Right cardiac atrium (tissue), 5 donors: Measurements from ENCODE around the gene TSC2. TPM values are rescaled to one million over a fixed set of nuclear protein-coding genes. Genes with fewer than 3 reads are reported as not detected.

Source experiments
- ATAC-seq, 2 donors: fragments of 200-7000 bp; cut with Tn5 transposase; one replicate each; pipeline versions ENCODE4 v1.8.0 to v1.9.1; 2020; ENCODE audit warnings: moderate library complexity in 2 of 2, mild to moderate bottlenecking in 1 of 2
- DNase-seq, 3 donors: peaks; one replicate each; pipeline ENCODE4 v3.0.0-alpha.2; 2020
- H3K27ac ChIP-seq: one replicate; pipeline ENCODE4 v1.5.1; 2013; ENCODE audit warnings: mild to moderate bottlenecking, low read length, control low read depth, moderate library complexity
- H3K27me3 ChIP-seq: one replicate; pipeline ENCODE4 v1.6.1; 2013; ENCODE audit not compliant: control insufficient read depth, insufficient read depth
- H3K4me1 ChIP-seq: one replicate; pipeline ENCODE4 v1.6.1; 2013; ENCODE audit warnings: low read length; ENCODE audit not compliant: control insufficient read depth, insufficient read depth
- H3K4me3 ChIP-seq: one replicate; pipeline ENCODE4 v1.5.1; 2013; ENCODE audit warnings: low read length, control low read depth
- H3K9me3 ChIP-seq: one replicate; pipeline ENCODE4 v1.6.1; 2013; ENCODE audit warnings: low read length; ENCODE audit not compliant: control insufficient read depth
- WGBS: extraction: QIAGEN DNeasy Blood & Tissue Kit; methylation state at CpG from one replicate; pipeline ENCODE4 v1.1.7; 2013; 5-methylcytosine and 5-hydroxymethylcytosine counted together
- intact Hi-C, 4 donors: fragments of 100-400 bp; cut with DNase I; formaldehyde crosslinking; loops; one replicate each; pipeline versions ENCODE4 v1.11.0 to v1.14.0; 2022 to 2023
- polyA plus RNA-seq: library from polyadenylated mRNA; stranded (reverse); fragments of 200-250 nt; gene quantifications from one replicate; pipeline ENCODE4 v1.2.3, GENCODE V29; 2013
- total RNA-seq, 4 donors: library from RNA; stranded (reverse); fragmentation: NEBNext Ultra II Directional; extraction: Animal tissue kit (Norgen Biotek cat#: 25700); gene quantifications; one replicate each; pipeline ENCODE4 v1.2.1, GENCODE V29; 2021
- donor health status: healthy with polysubstance abuse.
- donor health status: DM: no; HTN: yes; CAD: no.
- donor health status: DM: no; HTN: no; CAD: no.
- donor health status: DM: no; HTN: yes; CAD: no; lungs with severe emphysema.
- donor health status: DM: yes; HTN: yes; CAD: no.

TSC2 gene
- total and polyA plus RNA-seq, 5 donors: 34.7 to 72.4 (median 68.1) TPM

DNA sequence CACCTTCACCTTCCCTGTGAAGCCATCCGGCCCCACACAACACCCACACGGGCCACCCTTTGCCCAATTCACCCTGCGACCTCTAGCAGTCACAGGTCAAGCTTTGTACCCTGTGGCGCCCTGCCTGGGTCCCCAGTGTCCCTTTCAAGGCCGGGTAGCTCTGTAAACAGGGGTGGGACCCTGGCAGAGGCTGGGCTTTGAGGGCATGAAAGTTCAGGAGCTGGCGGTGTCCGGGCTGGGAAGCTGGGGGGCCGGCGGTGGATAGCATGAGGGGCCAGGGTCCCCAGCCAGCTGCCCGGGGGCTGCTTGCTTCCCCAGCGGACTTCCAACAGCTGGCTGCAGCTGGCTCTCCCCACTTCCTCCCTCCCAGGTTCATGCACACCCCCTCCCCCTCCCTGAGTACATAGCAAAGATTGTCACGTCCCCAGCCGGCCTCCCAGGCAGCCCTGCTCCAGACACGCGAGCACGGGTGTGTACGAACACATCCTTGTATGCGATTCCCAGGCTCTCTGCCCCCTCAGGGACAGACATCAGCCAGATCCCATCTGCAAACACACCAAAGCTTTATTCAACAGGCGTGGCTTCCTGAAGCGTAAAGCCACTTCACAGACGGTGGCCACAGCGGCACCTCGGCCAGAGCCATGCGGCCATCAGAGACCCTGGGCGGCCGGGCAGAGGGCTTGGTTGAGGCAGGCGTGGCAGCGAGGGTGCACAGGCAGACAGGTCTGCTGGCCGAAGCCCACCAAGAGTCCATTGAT is 8.3 kb upstream of the TSC2 start:
- intact Hi-C loops: no loop called here
- H3K4me3 ChIP-seq: no peak overlapping the region
- DNase-seq: peak; percentile 86 to 95 (median 94)
- WGBS: 38% methylated on average over 29 of the region's 29 CpGs
- peak overlapping the region; percentile 76 for H3K27ac ChIP-seq
- peaks cover 12% of the 10 kb centered on the region for H3K4me1 ChIP-seq
- ATAC-seq: peak; percentile 43 to 54
- H3K27me3 ChIP-seq: no peaks in the 10 kb centered on the region
- H3K9me3 ChIP-seq: no peaks in the 10 kb centered on the region

- Histone ChIP-seq H3K27me3 (no peaks in the 10 kb centered on the region), H3K4me1 (peaks cover 12% of the 10 kb centered on the region), H3K27ac (peak overlapping the region; percentile 76), H3K4me3 (no peak overlapping the region), H3K9me3 (no peaks in the 10 kb centered on the region)
- DNase-seq: peak; percentile 55 to 77 (median 76)
- 62% methylated on average over 24 of the region's 24 CpGs for WGBS
- intact Hi-C loops: no loop called here
- ATAC-seq: peak; percentile 0
Observed at GRCh38 chr16:2040041-2040786, 7.6 kb upstream of the TSC2 start.

DNA sequence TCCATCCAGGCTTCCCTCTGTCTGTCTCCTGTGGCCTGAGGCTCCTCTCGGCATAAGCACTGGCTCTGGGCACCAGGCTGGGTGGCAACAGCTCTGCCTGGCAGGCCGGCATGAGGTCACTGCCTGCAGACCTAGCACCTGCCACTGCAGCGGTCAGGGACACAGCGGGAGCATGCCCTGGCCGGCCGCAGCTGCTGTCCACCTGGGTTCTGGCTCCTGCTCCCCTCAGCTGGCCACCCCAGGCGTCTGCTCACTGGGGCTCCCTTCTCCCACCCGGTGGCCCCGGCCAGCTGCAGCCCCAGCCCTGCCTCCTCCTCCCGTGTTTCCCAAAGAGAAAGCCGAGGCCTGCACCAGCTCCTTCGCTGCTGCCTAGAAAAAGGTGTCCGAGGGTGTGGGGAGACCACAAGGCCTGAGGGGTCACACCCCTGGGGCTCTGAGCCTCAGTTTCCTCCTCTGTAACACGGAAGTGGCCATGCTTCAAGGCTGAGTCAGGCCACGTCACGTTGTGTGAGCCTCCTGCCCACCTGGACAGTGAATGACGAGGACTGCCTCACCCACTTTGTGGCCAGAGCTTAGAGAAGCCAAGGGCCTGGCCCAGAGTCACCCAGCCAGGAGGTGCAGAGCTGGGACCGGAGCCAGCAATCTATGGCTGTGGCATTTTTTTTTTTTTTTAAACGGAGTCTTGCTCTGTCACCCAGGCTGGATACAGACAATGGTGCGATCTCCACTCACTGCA is 6.8 kb upstream of the TSC2 start:
- H3K4me1 ChIP-seq: peaks cover 12% of the 10 kb centered on the region
- WGBS: 68% methylated on average over 20 of the region's 20 CpGs
- peak in 1 of 3 donors; percentile 61 for DNase-seq
- no peak overlapping the region for H3K4me3 ChIP-seq
- H3K27me3 ChIP-seq: no peaks in the 10 kb centered on the region
- ATAC-seq: no peak
- no peak overlapping the region for H3K27ac ChIP-seq
- intact Hi-C loops: no loop called here
- H3K9me3 ChIP-seq: no peaks in the 10 kb centered on the region

DNA sequence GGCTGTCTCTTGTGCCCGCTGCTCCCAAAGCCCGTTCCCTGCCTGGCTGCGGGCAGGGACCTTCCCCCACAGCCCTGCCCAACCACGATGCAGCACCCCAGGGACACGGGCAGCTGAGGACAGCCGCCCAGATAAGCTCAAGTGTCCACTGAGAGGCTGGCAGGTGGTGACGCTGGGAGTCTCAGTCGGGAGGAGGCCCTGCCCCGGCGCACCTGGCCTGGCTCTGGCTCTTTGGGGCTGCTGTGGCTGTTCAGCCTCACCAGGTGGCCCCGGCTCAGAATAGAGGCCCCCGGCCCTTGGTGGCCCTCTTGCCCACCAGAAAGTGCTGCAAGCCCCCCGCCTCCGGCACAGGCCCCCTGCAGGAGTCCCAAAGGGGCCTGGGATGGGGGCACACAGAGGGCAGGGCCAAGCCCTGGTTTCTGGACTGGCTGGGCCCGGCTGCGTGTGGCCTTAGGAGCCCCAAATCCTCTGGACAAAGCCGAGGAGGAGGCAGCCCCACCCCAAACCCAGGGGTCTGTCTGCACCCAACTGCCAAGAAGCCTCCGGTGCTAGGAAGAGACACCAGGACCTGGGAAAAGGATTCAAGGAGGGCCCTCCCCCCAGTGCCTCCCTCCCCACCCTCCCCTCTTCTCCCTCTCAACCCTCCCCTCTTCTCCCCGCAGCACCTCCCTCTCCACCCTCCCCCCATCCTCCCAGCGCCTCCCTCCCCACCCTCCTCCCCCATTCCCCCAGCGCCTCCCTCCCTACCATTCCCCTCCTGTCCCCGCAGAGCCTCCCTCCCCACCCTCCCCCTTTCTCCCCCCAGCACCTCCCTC is 5.4 kb upstream of the TSC2 start:
- intact Hi-C loops: no loop called here
- Histone ChIP-seq H3K27ac (no peak overlapping the region), H3K4me1 (peaks cover 12% of the 10 kb centered on the region), H3K27me3 (no peaks in the 10 kb centered on the region), H3K9me3 (no peaks in the 10 kb centered on the region), H3K4me3 (no peak overlapping the region)
- ATAC-seq (peak; percentile 5 to 25), DNase-seq (peak; percentile 56 to 85 (median 83))
- WGBS: 48% methylated on average over 22 of the region's 22 CpGs

DNA sequence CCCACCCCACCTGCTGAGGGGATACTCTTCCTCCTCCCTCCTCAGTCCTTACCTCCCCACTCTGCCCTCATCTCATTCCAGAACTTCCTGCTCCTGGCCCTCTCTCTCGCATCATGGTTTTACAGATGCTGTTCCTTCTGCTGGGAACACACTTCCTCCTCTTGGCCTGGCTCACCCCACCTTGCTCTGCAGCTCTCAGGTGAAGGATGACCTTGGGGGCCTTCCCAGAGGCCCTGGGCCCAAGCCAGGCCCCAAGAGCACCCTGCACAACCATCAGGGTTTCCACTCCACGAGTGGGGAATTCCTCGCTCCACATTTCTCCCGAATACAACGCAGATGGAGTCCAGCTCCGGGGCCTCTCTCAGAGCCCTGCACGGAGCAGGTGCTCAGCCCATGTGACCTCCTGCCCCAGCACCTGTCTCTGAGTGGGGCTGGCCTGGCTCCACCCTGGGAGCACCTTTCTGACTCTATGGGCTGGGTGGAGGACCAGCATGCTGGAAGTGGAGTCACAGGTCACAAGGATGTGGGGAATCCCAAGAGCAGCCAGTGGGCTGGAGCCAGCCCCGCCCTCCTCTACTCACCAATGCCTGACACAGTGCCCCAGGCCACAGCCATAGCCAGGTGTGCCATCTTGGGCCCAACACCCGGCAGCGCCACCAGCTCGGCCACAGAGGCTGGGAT is 4.7 kb upstream of the TSC2 start:
- Histone ChIP-seq H3K4me1 (peaks cover 12% of the 10 kb centered on the region), H3K27me3 (no peaks in the 10 kb centered on the region), H3K9me3 (no peaks in the 10 kb centered on the region), H3K4me3 (no peak overlapping the region), H3K27ac (no peak overlapping the region)
- whole genome bisulfite sequencing: 76% methylated on average over 11 of the region's 11 CpGs
- intact Hi-C loops: no loop called here
- no peak for ATAC-seq
- peak in 1 of 3 donors; percentile 54 for DNase-seq

- DNase-seq (peak; percentile 77 to 87 (median 84)), ATAC-seq (peak in 1 of 2 donors; percentile 25)
- H3K4me1 ChIP-seq: peaks cover 12% of the 10 kb centered on the region
- no peaks in the 10 kb centered on the region for H3K9me3 ChIP-seq
- H3K27ac ChIP-seq: no peak overlapping the region
- intact Hi-C loops: no loop called here
- 47% methylated on average over 26 of the region's 26 CpGs for WGBS
- no peaks in the 10 kb centered on the region for H3K27me3 ChIP-seq
- no peak overlapping the region for H3K4me3 ChIP-seq
Observed at GRCh38 chr16:2043667-2044451, 3.9 kb upstream of the TSC2 start.

GRCh38 chr16:2044541-2044940 is 3.2 kb upstream of the TSC2 start:
- ATAC-seq: no peak
- Histone ChIP-seq H3K4me1 (peaks cover 9% of the 10 kb centered on the region), H3K27me3 (no peaks in the 10 kb centered on the region), H3K27ac (no peak overlapping the region), H3K9me3 (no peaks in the 10 kb centered on the region), H3K4me3 (no peak overlapping the region)
- intact Hi-C loops: no loop called here
- peak in 1 of 3 donors; percentile 48 for DNase-seq
- WGBS: 81% methylated on average over 22 of the region's 22 CpGs

- 89% methylated on average over 21 of the region's 21 CpGs for WGBS
- no peak for ATAC-seq
- intact Hi-C loops: no loop called here
- no peak overlapping the region for H3K4me3 ChIP-seq
- H3K4me1 ChIP-seq: peaks cover 4% of the 10 kb centered on the region
- peak in 1 of 3 donors; percentile 57 for DNase-seq
- H3K27ac ChIP-seq: no peak overlapping the region
- no peaks in the 10 kb centered on the region for H3K9me3 ChIP-seq
- no peaks in the 10 kb centered on the region for H3K27me3 ChIP-seq
Observed at GRCh38 chr16:2045965-2046892, 1.6 kb upstream of the TSC2 start.

- ATAC-seq: no peak
- peak overlapping the region; percentile 91 for H3K4me3 ChIP-seq
- DNase-seq: peak in 1 of 3 donors; percentile 11
- H3K27me3 ChIP-seq: no peaks in the 10 kb centered on the region
- WGBS: 19% methylated on average over 8 of the region's 8 CpGs
- H3K9me3 ChIP-seq: no peaks in the 10 kb centered on the region
- peak overlapping the region; percentile 44 for H3K27ac ChIP-seq
- peaks cover 4% of the 10 kb centered on the region for H3K4me1 ChIP-seq
- intact Hi-C loops: no loop called here
Observed at GRCh38 chr16:2046893-2047329, 874 bp upstream of the TSC2 start.
